ENCODE results near the gene HS1BP3.
A peak's percentile ranks its signal among the peaks of the same experiment; 100 is the strongest.

HS1BP3 gene

GRCh38 chr2:20645761-20646160 is 5.1 kb downstream of the HS1BP3 start:
- DNase-seq (ENCODE audit: low spot score): no peak

GRCh38 chr2:20645301-20645701 is 5.6 kb downstream of the HS1BP3 start:
- no peak for DNase-seq (ENCODE audit: low spot score)

GRCh38 chr2:20643826-20644225 is 7.1 kb downstream of the HS1BP3 start:
- DNase-seq (ENCODE audit: low spot score): no peak

GRCh38 chr2:20643060-20643459 is 7.8 kb downstream of the HS1BP3 start:
- DNase-seq (ENCODE audit: low spot score): no peak

GRCh38 chr2:20642055-20642971 is 8.6 kb downstream of the HS1BP3 start:
- peak; percentile 75 for DNase-seq (ENCODE audit: low spot score)

GRCh38 chr2:20641123-20641985 is 9.5 kb downstream of the HS1BP3 start:
- no peak for DNase-seq (ENCODE audit: low spot score)

GRCh38 chr2:20640411-20641122 is 10.3 kb downstream of the HS1BP3 start:
- no peak for DNase-seq (ENCODE audit: low spot score)

GRCh38 chr2:20638646-20639430 is 12.1 kb downstream of the HS1BP3 start:
- no peak for DNase-seq (ENCODE audit: low spot score)

- DNase-seq (ENCODE audit: low spot score): no peak
Observed at GRCh38 chr2:20638014-20638413, 12.9 kb downstream of the HS1BP3 start.

GRCh38 chr2:20637147-20637546 is 13.8 kb downstream of the HS1BP3 start:
- DNase-seq (ENCODE audit: low spot score): no peak

GRCh38 chr2:20635675-20636584 is 15.0 kb downstream of the HS1BP3 start:
- DNase-seq (ENCODE audit: low spot score): peak; percentile 83

GRCh38 chr2:20635113-20635510 is 15.8 kb downstream of the HS1BP3 start:
- no peak for DNase-seq (ENCODE audit: low spot score)

- no peak for DNase-seq (ENCODE audit: low spot score)
Observed at GRCh38 chr2:20634507-20635112, 16.3 kb downstream of the HS1BP3 start.

GRCh38 chr2:20633794-20634506 is 16.9 kb downstream of the HS1BP3 start:
- no peak for DNase-seq (ENCODE audit: low spot score)

GRCh38 chr2:20633001-20633400 is 17.9 kb downstream of the HS1BP3 start:
- DNase-seq (ENCODE audit: low spot score): no peak

- DNase-seq (ENCODE audit: low spot score): no peak
Observed at GRCh38 chr2:20632446-20632990, 18.4 kb downstream of the HS1BP3 start.

- no peak for DNase-seq (ENCODE audit: low spot score)
Observed at GRCh38 chr2:20631617-20632307, 19.1 kb downstream of the HS1BP3 start.

- no peak for DNase-seq (ENCODE audit: low spot score)
Observed at GRCh38 chr2:20630967-20631366, 19.9 kb downstream of the HS1BP3 start.
